ENCODE results near the gene HMGN4. TPM values are rescaled to one million over a fixed set of nuclear protein-coding genes. Genes with fewer than 3 reads are reported as not detected.

The HMGN4 gene
- total RNA-seq, 1 experiment from 2014 or later, result 73.8 TPM

DNA sequence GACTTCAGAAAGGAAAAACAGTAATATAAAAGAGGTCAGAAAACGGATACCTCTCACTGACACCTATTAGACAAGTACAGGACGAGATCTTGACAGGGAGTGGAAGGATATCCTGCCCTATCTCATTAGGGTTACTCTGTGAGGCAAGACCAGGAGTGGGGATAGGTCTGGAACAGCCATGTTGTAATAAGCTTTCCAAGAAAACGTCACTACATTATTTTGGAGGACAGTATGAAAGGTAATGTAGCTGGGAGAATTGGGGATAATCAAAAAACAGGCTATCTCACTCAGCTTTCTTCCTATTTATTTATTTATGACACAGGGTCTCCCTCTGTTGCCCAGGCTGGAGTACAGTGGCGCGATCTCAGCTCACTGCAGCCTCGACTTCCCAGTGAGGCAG, 25.3 kb downstream of the HMGN4 start:
- Histone ChIP-seq H3K4me1 (ENCODE audit: control insufficient read depth in 1 of 2, insufficient read depth in 2 of 2, low read length in 2 of 2) (peaks cover 0 to 14% of the 10 kb centered on the region in 2 experiments; a peak in 3 of 4 replicates), H3K27ac (ENCODE audit: low read depth, low read length) (no peak overlapping the region), H3K9me3 (ENCODE audit: control insufficient read depth in 1 of 2, insufficient read depth in 1 of 2, low read depth in 1 of 2, low read length in 2 of 2) (no peaks in the 10 kb centered on the region), H3K36me3 (ENCODE audit: control insufficient read depth in 1 of 2, insufficient read depth in 2 of 2, low read length in 2 of 2) (no peaks in the 10 kb centered on the region), H3K4me3 (replicated peaks in 1 of 2; ENCODE audit: low read depth in 1 of 2, low read length in 2 of 2) (no peak overlapping the region), H2AFZ (ENCODE audit: low read depth, low read length, poor library complexity, severe bottlenecking) (no peak overlapping the region), H3K27me3 (ENCODE audit: insufficient read depth, low read length) (no peaks in the 10 kb centered on the region), H4K20me1 (ENCODE audit: insufficient read depth) (no peaks in the 10 kb centered on the region), H3K4me2 (ENCODE audit: low read length) (no peak overlapping the region), H3K9me2 (ENCODE audit: insufficient read depth) (no peaks in the 10 kb centered on the region), H3K9ac (ENCODE audit: low read length) (no peak overlapping the region), H3K79me2 (ENCODE audit: insufficient read depth, low read length) (no peaks in the 10 kb centered on the region)
- ATAC-seq (no peak), DNase-seq (ENCODE audit: low read depth, low spot score) (no peak)
- intact Hi-C loops (cut with micrococcal nuclease), result no loop called here
- ChIA-PET CTCF (no interaction called here), POLR2A (interaction anchor here (0.6 kb wide), 1 partner anchor 9 kb away, joined by 3 read pairs; no protein-coding TSS in a partner anchor), RAD21 (ENCODE audit: low non-redundant PET in 1 of 2, low total read pairs in 2 of 2, uncharacterized antibody in 2 of 2, unreplicated experiment in 2 of 2) (no interaction called here)
- no peak for TF ChIP-seq SIN3A (IDR thresholded peaks at IDR 0.05; ENCODE audit: low read depth)
- no peak for TF ChIP-seq YY1 (IDR thresholded peaks at IDR 0.05; ENCODE audit: extremely low read depth, insufficient replicate concordance, low read depth, low read length)
- TF ChIP-seq, protein P1, sequence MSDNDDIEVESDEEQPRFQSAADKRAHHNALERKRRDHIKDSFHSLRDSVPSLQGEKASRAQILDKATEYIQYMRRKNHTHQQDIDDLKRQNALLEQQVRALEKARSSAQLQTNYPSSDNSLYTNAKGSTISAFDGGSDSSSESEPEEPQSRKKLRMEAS (IDR thresholded peaks at IDR 0.05), result no peak
- no peak for TF ChIP-seq EZH2 (IDR thresholded peaks at IDR 0.05)
- no peak for TF ChIP-seq ZFX (IDR thresholded peaks at IDR 0.05)
- no peak for TF ChIP-seq TCF7L2 (IDR thresholded peaks at IDR 0.05; ENCODE audit: borderline replicate concordance, extremely low read depth, insufficient read depth, insufficient read length)
- no peak for TF ChIP-seq JUND (IDR thresholded peaks at IDR 0.05)
- no peak for TF ChIP-seq CEBPB (IDR thresholded peaks at IDR 0.05; ENCODE audit: low read depth)
- TF ChIP-seq SP1 (IDR thresholded peaks at IDR 0.05; ENCODE audit: low read depth), result no peak
- TF ChIP-seq CTCF (IDR thresholded peaks at IDR 0.05 in 2 of 3, conservative IDR thresholded peaks at IDR 0.05 in 1 of 3; ENCODE audit: borderline replicate concordance in 1 of 3, insufficient read depth in 1 of 3, low read depth in 2 of 3, low read length in 2 of 3), result no peak
- TF ChIP-seq CBX3 (IDR thresholded peaks at IDR 0.05; ENCODE audit: low read depth), result no peak
- no peak for TF ChIP-seq POLR2AphosphoS5 (IDR thresholded peaks at IDR 0.05; ENCODE audit: low read depth, low read length)
- TF ChIP-seq, protein P2, sequence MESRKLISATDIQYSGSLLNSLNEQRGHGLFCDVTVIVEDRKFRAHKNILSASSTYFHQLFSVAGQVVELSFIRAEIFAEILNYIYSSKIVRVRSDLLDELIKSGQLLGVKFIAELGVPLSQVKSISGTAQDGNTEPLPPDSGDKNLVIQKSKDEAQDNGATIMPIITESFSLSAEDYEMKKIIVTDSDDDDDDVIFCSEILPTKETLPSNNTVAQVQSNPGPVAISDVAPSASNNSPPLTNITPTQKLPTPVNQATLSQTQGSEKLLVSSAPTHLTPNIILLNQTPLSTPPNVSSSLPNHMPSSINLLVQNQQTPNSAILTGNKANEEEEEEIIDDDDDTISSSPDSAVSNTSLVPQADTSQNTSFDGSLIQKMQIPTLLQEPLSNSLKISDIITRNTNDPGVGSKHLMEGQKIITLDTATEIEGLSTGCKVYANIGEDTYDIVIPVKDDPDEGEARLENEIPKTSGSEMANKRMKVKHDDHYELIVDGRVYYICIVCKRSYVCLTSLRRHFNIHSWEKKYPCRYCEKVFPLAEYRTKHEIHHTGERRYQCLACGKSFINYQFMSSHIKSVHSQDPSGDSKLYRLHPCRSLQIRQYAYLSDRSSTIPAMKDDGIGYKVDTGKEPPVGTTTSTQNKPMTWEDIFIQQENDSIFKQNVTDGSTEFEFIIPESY (IDR thresholded peaks at IDR 0.05; ENCODE audit: extremely low read depth, insufficient replicate concordance, low read length), result no peak
- TF ChIP-seq RAD21 (IDR thresholded peaks at IDR 0.05; ENCODE audit: low read depth), result no peak
- BruUV-seq (replicated peaks), result no TSS peak

Measured in HCT116 (cell line).